GM12878 (cell line): ENCODE results near the gene LGMN. TPM values are rescaled to one million over a fixed set of nuclear protein-coding genes. Genes with fewer than 3 reads are reported as not detected.

Source experiments
- ATAC-seq: fragments of 200-7000 bp; cut with Tn5 transposase; 3 replicates; pipeline ENCODE4 v1.9.1; 2020; ENCODE audit warnings: mild to moderate bottlenecking, moderate library complexity
- BruUV-seq: library from RNA; stranded (reverse); fragments of 400-500 nt; replicated peaks from 2 replicates; lab custom pipeline; 2021; lab: Mats Ljungman, UMichigan
- CTCF ChIA-PET: fragments of 300-600 bp; sonication (Branson Sonifier 250); formaldehyde crosslinking; extraction: SDS; loops from one replicate; lab custom pipeline; 2021; ENCODE audit warnings: inconsistent platforms; lab: Yijun Ruan, JAX
- POLR2A ChIA-PET: fragments of 350-600 bp; formaldehyde crosslinking; extraction: SDS; loops from one replicate; lab custom pipeline; 2021; ENCODE audit warnings: inconsistent platforms; lab: Charles Lee
- RAD21 ChIA-PET: fragments of 300-600 bp; sonication (Branson Sonifier 250); formaldehyde crosslinking; loops from one replicate; lab custom pipeline; 2023; ENCODE audit warnings: antibody characterized with exemption; ENCODE audit not compliant: unreplicated experiment; lab: Charles Lee
- SMC1A ChIA-PET: fragments of 300-600 bp; sonication (Branson Sonifier 250); formaldehyde crosslinking; loops from one replicate; lab custom pipeline; 2023; ENCODE audit not compliant: unreplicated experiment, uncharacterized antibody; lab: Charles Lee
- DNase-seq: peaks from one replicate; pipeline ENCODE4 v3.0.0-alpha.2; 2011; ENCODE audit warnings: low read depth, low spot score
- FAIRE-seq: peaks from 3 replicates; lab custom pipeline; 2011; peaks lifted over from hg19 to GRCh38; lab: Jason Lieb, UNC
- H2AFZ ChIP-seq: 2 replicates; pipeline ENCODE4 v1.6.0; 2011; ENCODE audit warnings: low read depth, low read length, control low read depth; ENCODE audit not compliant: control insufficient read depth
- H3K27ac ChIP-seq: 2 replicates; pipeline ENCODE4 v1.5.1; 2011; ENCODE audit warnings: control low read depth; ENCODE audit not compliant: control insufficient read depth, insufficient read depth
- H3K27me3 ChIP-seq, 2 experiments: replicated peaks in 1 of 2; 2 replicates each; pipeline versions ENCODE4 v1.6.0 to v1.6.1; 2011; ENCODE audit warnings: low read length in 1 of 2; ENCODE audit not compliant: control insufficient read depth in 2 of 2, insufficient read depth in 2 of 2
- H3K36me3 ChIP-seq, 2 experiments: 2 replicates each; pipeline ENCODE4 v1.5.1; 2011; ENCODE audit warnings: low read length in 1 of 2; ENCODE audit not compliant: control insufficient read depth in 2 of 2, insufficient read depth in 2 of 2
- H3K4me1 ChIP-seq: 2 replicates; pipeline ENCODE4 v1.6.1; 2011; ENCODE audit warnings: mild to moderate bottlenecking, low read length, moderate library complexity, mixed read lengths; ENCODE audit not compliant: control insufficient read depth, insufficient read depth
- H3K4me2 ChIP-seq: 2 replicates; pipeline ENCODE4 v1.6.0; 2011; ENCODE audit warnings: control low read depth; ENCODE audit not compliant: control insufficient read depth, insufficient read depth
- H3K4me3 ChIP-seq: fragments of 200-600 bp; sonication (generic); 2 replicates; pipeline ENCODE4 v1.5.1; 2016
- H3K79me2 ChIP-seq: 2 replicates; pipeline ENCODE4 v1.6.0; 2011; ENCODE audit warnings: low read length; ENCODE audit not compliant: control insufficient read depth, insufficient read depth
- H3K9ac ChIP-seq: 2 replicates; pipeline ENCODE4 v1.8.0; 2011; ENCODE audit warnings: low read length, control low read depth, mixed read lengths; ENCODE audit not compliant: control insufficient read depth, insufficient read depth
- H3K9me3 ChIP-seq: replicated peaks from 3 replicates; pipeline ENCODE4 v1.5.1; 2011; ENCODE audit warnings: mild to moderate bottlenecking, low read length; ENCODE audit not compliant: control insufficient read depth, insufficient read depth
- H4K20me1 ChIP-seq: 2 replicates; pipeline ENCODE4 v1.6.0; 2011; ENCODE audit not compliant: control insufficient read depth, insufficient read depth
- ASH2L ChIP-seq: fragments of 300-600, 200-600 bp; sonication (generic); IDR thresholded peaks from 2 replicates; pipeline ENCODE4 v1.6.1; 2017; ENCODE audit warnings: low read depth, mild to moderate bottlenecking, borderline replicate concordance
- BHLHE40 ChIP-seq, 2 experiments: fragments of 450-650 bp in 1 of 2; IDR thresholded peaks; 2 replicates each; pipeline ENCODE4 v1.6.1; 2011 to 2017; ENCODE audit warnings: low read depth in 2 of 2, borderline replicate concordance in 1 of 2, improper control_type of control experiment in 1 of 2, low read length in 1 of 2, mild to moderate bottlenecking in 1 of 2
- CREB1 ChIP-seq: IDR thresholded peaks from 2 replicates; pipeline ENCODE4 v1.6.1; 2012; ENCODE audit warnings: low read depth, mild to moderate bottlenecking, inconsistent platforms
- DPF2 ChIP-seq: fragments of 450-650 bp; IDR thresholded peaks from 2 replicates; pipeline ENCODE4 v1.6.1; 2017; ENCODE audit warnings: mild to moderate bottlenecking
- EZH2 ChIP-seq: IDR thresholded peaks from 2 replicates; pipeline ENCODE4 v1.6.1; 2012; ENCODE audit warnings: low read depth, mild to moderate bottlenecking, control low read depth, inconsistent platforms, low read length, borderline replicate concordance; ENCODE audit not compliant: control insufficient read depth
- FOS ChIP-seq: IDR thresholded peaks from 3 replicates; pipeline ENCODE4 v1.6.1; 2011; ENCODE audit warnings: borderline replicate concordance; ENCODE audit not compliant: insufficient read length; ENCODE audit errors: extremely low read depth
- HDAC2 ChIP-seq: fragments of 200-600 bp; sonication (generic); IDR thresholded peaks from 2 replicates; pipeline ENCODE4 v1.6.1; 2017
- JUNB ChIP-seq: IDR thresholded peaks from 2 replicates; pipeline ENCODE4 v1.6.1; 2016; ENCODE audit warnings: antibody characterized with exemption, mild to moderate bottlenecking
- MTA2 ChIP-seq: fragments of 450-650 bp; IDR thresholded peaks from 2 replicates; pipeline ENCODE4 v1.6.1; 2016; ENCODE audit warnings: low read depth, mild to moderate bottlenecking, moderate library complexity
- NKRF ChIP-seq: fragments of 450-650 bp; conservative IDR thresholded peaks from 2 replicates; pipeline ENCODE4 v1.6.1; 2017; ENCODE audit warnings: mild to moderate bottlenecking, moderate library complexity
- ZSCAN29 ChIP-seq: fragments of 450-650 bp; IDR thresholded peaks from 2 replicates; pipeline ENCODE4 v1.6.1; 2017; ENCODE audit warnings: mild to moderate bottlenecking, moderate library complexity
- WGBS: methylation state at CpG from one replicate; pipeline ENCODE4 v1.1.6; 2016; ENCODE audit warnings: low lambda C conversion rate; ENCODE audit not compliant: insufficient replicate concordance, insufficient coverage; ENCODE audit errors: missing lambda C conversion rate; 5-methylcytosine and 5-hydroxymethylcytosine counted together
- in situ Hi-C: fragments of 300-500 bp; cut with MboI; formaldehyde crosslinking; loops from 9 replicates; pipeline ENCODE4 v1.14.3; 2018; ENCODE audit warnings: mixed read lengths
- intact Hi-C: fragments of 100-400 bp; cut with micrococcal nuclease; formaldehyde crosslinking; loops from one replicate; pipeline ENCODE4 v1.14.2; 2022; ENCODE audit not compliant: unreplicated experiment
- polyA plus RNA-seq, 11 experiments: library from polyadenylated mRNA; depleted of rRNA in 4 of 11; unstranded in 6 of 11; stranded (reverse) in 5 of 11; fragments of >200 nt; fragmentation: Nextera tagmentation in 4 of 11; fragmentation: Illumina TruSeq in 1 of 11; extraction: Ambion mirVana in 4 of 11; extraction: Trizol in 1 of 11; gene quantifications; 1 replicate in 1 of 11; 2 replicates in 10 of 11; pipeline versions ENCODE4 v1.2.1 to v1.2.3, GENCODE V29; 2011 to 2016; ENCODE audit warnings: inconsistent platforms in 2 of 11, missing spikeins in 2 of 11, low read depth in 1 of 11
- total RNA-seq, 4 experiments: library from RNA; depleted of rRNA in 3 of 4; stranded (reverse); fragments of >200 nt in 3 of 4; fragmentation: Illumina TruSeq in 1 of 4; extraction: Trizol in 1 of 4; gene quantifications; 2 replicates each; pipeline versions ENCODE4 v1.2.1 to v1.2.3, GENCODE V29; 2013 to 2021
- TF ChIP-seq, protein P1 (sequence below): IDR thresholded peaks from 2 replicates; pipeline ENCODE4 v1.6.1; 2011; ENCODE audit warnings: borderline replicate concordance, low read depth, mild to moderate bottlenecking, moderate library complexity, mixed read lengths, low read length; ENCODE audit not compliant: insufficient read depth; ENCODE audit errors: extremely low read length
- TF ChIP-seq, protein P2 (sequence below): IDR thresholded peaks from 2 replicates; pipeline ENCODE4 v1.6.1; 2012; ENCODE audit warnings: low read depth, low read length, improper control_type of control experiment
- TF ChIP-seq, protein P3 (sequence below): fragments of 450-650 bp; IDR thresholded peaks from 2 replicates; pipeline ENCODE4 v1.6.1; 2016; ENCODE audit warnings: mild to moderate bottlenecking
- TF ChIP-seq, protein P4 (sequence below): fragments of 450-650 bp; IDR thresholded peaks from 2 replicates; pipeline ENCODE4 v1.6.1; 2014; ENCODE audit warnings: mild to moderate bottlenecking
- TF ChIP-seq, protein P5 (sequence below): IDR thresholded peaks from 2 replicates; pipeline ENCODE4 v1.6.1; 2011; ENCODE audit warnings: low read depth, low read length, improper control_type of control experiment, borderline replicate concordance

The LGMN gene
- total and polyA plus RNA-seq, 10 of the 15 experiments (the other 5 are each of a cell fraction or from before 2014, with no cell fraction given), result 0.71 to 192 (median 3.9) TPM

GRCh38 chr14:92696366-92696765 is 52.1 kb downstream of the LGMN start:
- DNase-seq (no peak), FAIRE-seq (no peak), ATAC-seq (no peak)
- H3K27ac ChIP-seq, result no peak overlapping the region
- peaks cover 11% of the 10 kb centered on the region for H3K4me1 ChIP-seq
- in situ Hi-C loops (loop anchor here (25.0 kb wide), 1 partner anchor 559 kb away; no protein-coding TSS in a partner anchor), intact Hi-C loops (no loop called here)
- ChIA-PET SMC1A (no interaction called here), CTCF (interaction anchor here (0.7 to 1.7 kb wide), 3 partner anchors 15 to 91 kb away, joined by 3 to 7 read pairs (median 4); no protein-coding TSS in a partner anchor), POLR2A (interaction anchor here (0.7 kb wide), 1 partner anchor 127 kb away, joined by 4 read pairs; no protein-coding TSS in a partner anchor), RAD21 (no interaction called here)
- no peak overlapping the region for H3K4me3 ChIP-seq
- no peak overlapping the region for H3K4me2 ChIP-seq
- no peaks in the 10 kb centered on the region for H3K79me2 ChIP-seq
- no peak overlapping the region for H2AFZ ChIP-seq
- no peaks in the 10 kb centered on the region for H4K20me1 ChIP-seq
- no TSS peak for BruUV-seq
- H3K27me3 ChIP-seq, result no peaks in the 10 kb centered on the region
- H3K9me3 ChIP-seq, result no peaks in the 10 kb centered on the region; the same call in 2 of the 3 replicates
- no peaks in the 10 kb centered on the region for H3K36me3 ChIP-seq
- WGBS, result 44% methylated on average over 4 of the region's 4 CpGs
- H3K9ac ChIP-seq, result no peak overlapping the region
- no peak for TF ChIP-seq EZH2
- TF ChIP-seq, protein P1, sequence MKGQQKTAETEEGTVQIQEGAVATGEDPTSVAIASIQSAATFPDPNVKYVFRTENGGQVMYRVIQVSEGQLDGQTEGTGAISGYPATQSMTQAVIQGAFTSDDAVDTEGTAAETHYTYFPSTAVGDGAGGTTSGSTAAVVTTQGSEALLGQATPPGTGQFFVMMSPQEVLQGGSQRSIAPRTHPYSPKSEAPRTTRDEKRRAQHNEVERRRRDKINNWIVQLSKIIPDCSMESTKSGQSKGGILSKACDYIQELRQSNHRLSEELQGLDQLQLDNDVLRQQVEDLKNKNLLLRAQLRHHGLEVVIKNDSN, result no peak
- TF ChIP-seq ZSCAN29, result no peak
- TF ChIP-seq BHLHE40 (IDR thresholded peaks at IDR 0.05; ENCODE audit: borderline replicate concordance in 1 of 2, low read depth in 2 of 2, low read length in 1 of 2), result no peak
- no peak for TF ChIP-seq DPF2
- TF ChIP-seq FOS, result no peak
- TF ChIP-seq, protein P2, sequence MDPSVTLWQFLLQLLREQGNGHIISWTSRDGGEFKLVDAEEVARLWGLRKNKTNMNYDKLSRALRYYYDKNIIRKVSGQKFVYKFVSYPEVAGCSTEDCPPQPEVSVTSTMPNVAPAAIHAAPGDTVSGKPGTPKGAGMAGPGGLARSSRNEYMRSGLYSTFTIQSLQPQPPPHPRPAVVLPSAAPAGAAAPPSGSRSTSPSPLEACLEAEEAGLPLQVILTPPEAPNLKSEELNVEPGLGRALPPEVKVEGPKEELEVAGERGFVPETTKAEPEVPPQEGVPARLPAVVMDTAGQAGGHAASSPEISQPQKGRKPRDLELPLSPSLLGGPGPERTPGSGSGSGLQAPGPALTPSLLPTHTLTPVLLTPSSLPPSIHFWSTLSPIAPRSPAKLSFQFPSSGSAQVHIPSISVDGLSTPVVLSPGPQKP, result no peak
- no peak for TF ChIP-seq NKRF
- TF ChIP-seq, protein P3, sequence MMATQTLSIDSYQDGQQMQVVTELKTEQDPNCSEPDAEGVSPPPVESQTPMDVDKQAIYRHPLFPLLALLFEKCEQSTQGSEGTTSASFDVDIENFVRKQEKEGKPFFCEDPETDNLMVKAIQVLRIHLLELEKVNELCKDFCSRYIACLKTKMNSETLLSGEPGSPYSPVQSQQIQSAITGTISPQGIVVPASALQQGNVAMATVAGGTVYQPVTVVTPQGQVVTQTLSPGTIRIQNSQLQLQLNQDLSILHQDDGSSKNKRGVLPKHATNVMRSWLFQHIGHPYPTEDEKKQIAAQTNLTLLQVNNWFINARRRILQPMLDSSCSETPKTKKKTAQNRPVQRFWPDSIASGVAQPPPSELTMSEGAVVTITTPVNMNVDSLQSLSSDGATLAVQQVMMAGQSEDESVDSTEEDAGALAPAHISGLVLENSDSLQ, result no peak
- TF ChIP-seq, protein P4, sequence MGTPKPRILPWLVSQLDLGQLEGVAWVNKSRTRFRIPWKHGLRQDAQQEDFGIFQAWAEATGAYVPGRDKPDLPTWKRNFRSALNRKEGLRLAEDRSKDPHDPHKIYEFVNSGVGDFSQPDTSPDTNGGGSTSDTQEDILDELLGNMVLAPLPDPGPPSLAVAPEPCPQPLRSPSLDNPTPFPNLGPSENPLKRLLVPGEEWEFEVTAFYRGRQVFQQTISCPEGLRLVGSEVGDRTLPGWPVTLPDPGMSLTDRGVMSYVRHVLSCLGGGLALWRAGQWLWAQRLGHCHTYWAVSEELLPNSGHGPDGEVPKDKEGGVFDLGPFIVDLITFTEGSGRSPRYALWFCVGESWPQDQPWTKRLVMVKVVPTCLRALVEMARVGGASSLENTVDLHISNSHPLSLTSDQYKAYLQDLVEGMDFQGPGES, result no peak
- TF ChIP-seq, protein P5, sequence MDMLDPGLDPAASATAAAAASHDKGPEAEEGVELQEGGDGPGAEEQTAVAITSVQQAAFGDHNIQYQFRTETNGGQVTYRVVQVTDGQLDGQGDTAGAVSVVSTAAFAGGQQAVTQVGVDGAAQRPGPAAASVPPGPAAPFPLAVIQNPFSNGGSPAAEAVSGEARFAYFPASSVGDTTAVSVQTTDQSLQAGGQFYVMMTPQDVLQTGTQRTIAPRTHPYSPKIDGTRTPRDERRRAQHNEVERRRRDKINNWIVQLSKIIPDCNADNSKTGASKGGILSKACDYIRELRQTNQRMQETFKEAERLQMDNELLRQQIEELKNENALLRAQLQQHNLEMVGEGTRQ, result no peak
- TF ChIP-seq ASH2L, result no peak
- no peak for TF ChIP-seq HDAC2
- no peak for TF ChIP-seq JUNB
- no peak for TF ChIP-seq CREB1
- no peak for TF ChIP-seq MTA2
